SK-N-SH treated with all-trans-retinoic acid at 6 μM for 48 hours (cell line): ENCODE results near the gene DCDC1.

Experiments used
- ATAC-seq: fragments of 200-7000 bp; cut with Tn5 transposase; 3 replicates; pipeline ENCODE4 v1.9.1; 2020; ENCODE audit warnings: mild to moderate bottlenecking, moderate library complexity
- BACH2 ChIP-seq: fragments of 250-450 bp; sonication (Bioruptor Pico); IDR thresholded peaks from 2 replicates; pipeline ENCODE4 v1.9.0; 2021; ENCODE audit warnings: mild to moderate bottlenecking, borderline replicate concordance
- CREB5 ChIP-seq: fragments of 250-450 bp; sonication (Bioruptor Pico); IDR thresholded peaks from 2 replicates; pipeline ENCODE4 v1.5.1; 2020; ENCODE audit warnings: low read depth, mild to moderate bottlenecking, moderate library complexity
- CSDC2 ChIP-seq: fragments of 250-450 bp; sonication (Bioruptor Pico); IDR thresholded peaks from 2 replicates; pipeline ENCODE4 v1.5.0; 2020; ENCODE audit warnings: mild to moderate bottlenecking, moderate library complexity
- CSRNP3 ChIP-seq: fragments of 250-450 bp; sonication (Bioruptor Pico); IDR thresholded peaks from 2 replicates; pipeline ENCODE4 v1.5.1; 2021; ENCODE audit warnings: mild to moderate bottlenecking, moderate library complexity
- ESRRG ChIP-seq: fragments of 250-450 bp; sonication (Bioruptor Pico); IDR thresholded peaks from 2 replicates; pipeline ENCODE4 v1.6.1; 2021; ENCODE audit warnings: mild to moderate bottlenecking
- GLIS3 ChIP-seq: fragments of 250-450 bp; sonication (Bioruptor Pico); IDR thresholded peaks from 2 replicates; pipeline ENCODE4 v1.5.0; 2020; ENCODE audit warnings: mild to moderate bottlenecking, moderate library complexity
- ISL1 ChIP-seq: fragments of 250-450 bp; sonication (Bioruptor Pico); IDR thresholded peaks from 2 replicates; pipeline ENCODE4 v2.1.2; 2022; ENCODE audit warnings: mild to moderate bottlenecking, moderate library complexity
- OSR1 ChIP-seq: fragments of 250-450 bp; sonication (Bioruptor Pico); IDR thresholded peaks from 2 replicates; pipeline ENCODE4 v1.8.0; 2022; ENCODE audit warnings: moderate library complexity, mild to moderate bottlenecking, inconsistent platforms
- PATZ1 ChIP-seq: fragments of 250-450 bp; sonication (Bioruptor Pico); IDR thresholded peaks from 2 replicates; pipeline ENCODE4 v1.8.0; 2020; ENCODE audit warnings: mild to moderate bottlenecking, moderate library complexity, borderline replicate concordance
- RARB ChIP-seq: fragments of 250-450 bp; sonication (Bioruptor Pico); IDR thresholded peaks from 2 replicates; pipeline ENCODE4 v1.8.0; 2021; ENCODE audit warnings: mild to moderate bottlenecking, moderate library complexity
- SNAI2 ChIP-seq: fragments of 250-450 bp; sonication (Bioruptor Pico); IDR thresholded peaks from 2 replicates; pipeline ENCODE4 v1.5.0; 2020; ENCODE audit warnings: mild to moderate bottlenecking, moderate library complexity
- TCF4 ChIP-seq: fragments of 250-450 bp; sonication (Bioruptor Pico); IDR thresholded peaks from 2 replicates; pipeline ENCODE4 v1.8.0; 2021; ENCODE audit warnings: mild to moderate bottlenecking, moderate library complexity, borderline replicate concordance
- TSHZ2 ChIP-seq: fragments of 250-450 bp; sonication (Bioruptor Pico); IDR thresholded peaks from 2 replicates; pipeline ENCODE4 v1.5.0; 2020; ENCODE audit warnings: mild to moderate bottlenecking, moderate library complexity
- ZC3H10 ChIP-seq: fragments of 250-450 bp; sonication (Bioruptor Pico); IDR thresholded peaks from 2 replicates; pipeline ENCODE4 v1.5.1; 2021; ENCODE audit warnings: mild to moderate bottlenecking, moderate library complexity
- ZFP3 ChIP-seq: fragments of 250-450 bp; sonication (Bioruptor Pico); IDR thresholded peaks from 2 replicates; pipeline ENCODE4 v1.5.0; 2020; ENCODE audit warnings: mild to moderate bottlenecking, moderate library complexity
- ZFP30 ChIP-seq: fragments of 450-650 bp; formaldehyde crosslinking; IDR thresholded peaks from 2 replicates; pipeline ENCODE4 v1.5.0; 2022; ENCODE audit warnings: mild to moderate bottlenecking, moderate library complexity
- ZNF565 ChIP-seq: fragments of 450-650 bp; formaldehyde crosslinking; conservative IDR thresholded peaks from 2 replicates; pipeline ENCODE4 v1.5.0; 2020; ENCODE audit warnings: low read depth, mild to moderate bottlenecking, moderate library complexity
- ZNF70 ChIP-seq: fragments of 450-650 bp; formaldehyde crosslinking; IDR thresholded peaks from 2 replicates; pipeline ENCODE4 v1.5.0; 2020; ENCODE audit warnings: mild to moderate bottlenecking, moderate library complexity
- ZNF8 ChIP-seq: fragments of 450-650 bp; formaldehyde crosslinking; IDR thresholded peaks from 2 replicates; pipeline ENCODE4 v1.5.0; 2020; ENCODE audit warnings: mild to moderate bottlenecking, moderate library complexity

Gene DCDC1

GRCh38 chr11:30830681-30831080, 538.9 kb downstream of the DCDC1 start:
- ATAC-seq, result no peak
- TF ChIP-seq ISL1 (CRISPR knock-in tag), result no peak
- no peak for TF ChIP-seq ZFP30 (CRISPR knock-in tag)
- TF ChIP-seq ZNF565, result no peak
- no peak for TF ChIP-seq RARB (CRISPR knock-in tag)
- TF ChIP-seq BACH2, result no peak
- TF ChIP-seq TSHZ2 (CRISPR knock-in tag), result no peak
- TF ChIP-seq CSRNP3 (CRISPR knock-in tag), result no peak
- no peak for TF ChIP-seq SNAI2 (CRISPR knock-in tag)
- TF ChIP-seq PATZ1, result no peak
- TF ChIP-seq TCF4 (CRISPR knock-in tag), result no peak
- no peak for TF ChIP-seq ZFP3
- no peak for TF ChIP-seq CSDC2 (CRISPR knock-in tag)

- no peak for ATAC-seq
- TF ChIP-seq ISL1 (CRISPR knock-in tag), result no peak
- TF ChIP-seq TSHZ2 (CRISPR knock-in tag), result no peak
- TF ChIP-seq CSDC2 (CRISPR knock-in tag), result no peak
- TF ChIP-seq PATZ1, result no peak
- no peak for TF ChIP-seq ESRRG (CRISPR knock-in tag)
- TF ChIP-seq SNAI2 (CRISPR knock-in tag), result no peak
- no peak for TF ChIP-seq ZFP3
- TF ChIP-seq OSR1 (CRISPR knock-in tag), result no peak
- no peak for TF ChIP-seq GLIS3 (CRISPR knock-in tag)
- TF ChIP-seq TCF4 (CRISPR knock-in tag), result no peak
- no peak for TF ChIP-seq ZNF8 (CRISPR knock-in tag)
- no peak for TF ChIP-seq CREB5
- TF ChIP-seq ZFP30 (CRISPR knock-in tag), result no peak
- no peak for TF ChIP-seq ZC3H10 (CRISPR knock-in tag)
- TF ChIP-seq ZNF70, result no peak
- TF ChIP-seq, all 23 proteins: peak for 0
These were observed 542.6 kb downstream of the DCDC1 start for GRCh38 chr11:30826911-30827310.
